Islet of Langerhans (tissue), 1 donor: ENCODE measurements around the gene PROB1.
"Not testable (repeated sequence)": the region's sequence is repeated elsewhere in the genome, so short reads cannot be mapped to it uniquely, and the experiment has no call there.

ENCODE experiments used
- FAIRE-seq: peaks from one replicate; lab custom pipeline; 2011; peaks lifted over from hg19 to GRCh38; lab: Jason Lieb, UNC

Gene PROB1

GRCh38 chr5:139392678-139393496, 2.0 kb downstream of the PROB1 start:
- FAIRE-seq, result no peak

GRCh38 chr5:139392324-139392677, 2.6 kb downstream of the PROB1 start:
- no peak for FAIRE-seq

GRCh38 chr5:139391570-139392323, 3.2 kb downstream of the PROB1 start:
- FAIRE-seq, result no peak

GRCh38 chr5:139390639-139391569, 4.0 kb downstream of the PROB1 start:
- no peak for FAIRE-seq

- no peak for FAIRE-seq
These were observed 4.9 kb downstream of the PROB1 start, which contains the start of gene MZB1 for GRCh38 chr5:139389701-139390638. TSS of gene MZB1 (minus strand) at chr5:139389913. CDS start at chr5:139389856, 57 bp downstream.

GRCh38 chr5:139388198-139388821, 6.6 kb downstream of the PROB1 start:
- no peak for FAIRE-seq

GRCh38 chr5:139387611-139388197, 7.2 kb downstream of the PROB1 start:
- no peak for FAIRE-seq

- not testable (repeated sequence) for FAIRE-seq
These were observed 7.9 kb downstream of the PROB1 start for GRCh38 chr5:139386956-139387355.

- no peak for FAIRE-seq
These were observed 8.9 kb downstream of the PROB1 start for GRCh38 chr5:139386050-139386438.

- FAIRE-seq, result no peak
These were observed 9.5 kb downstream of the PROB1 start for GRCh38 chr5:139385061-139386049.

GRCh38 chr5:139384591-139385051, 10.3 kb downstream of the PROB1 start:
- no peak for FAIRE-seq

- FAIRE-seq, result no peak
These were observed 10.8 kb downstream of the PROB1 start for GRCh38 chr5:139383993-139384590.

GRCh38 chr5:139383275-139383992, 11.5 kb downstream of the PROB1 start, which contains the start of gene SLC23A1:
TSS of gene SLC23A1 (minus strand) at chr5:139383297. CDS start at chr5:139383253, 44 bp downstream.
- no peak for FAIRE-seq

- no peak for FAIRE-seq
These were observed 12.1 kb downstream of the PROB1 start for GRCh38 chr5:139382807-139383206.

- no peak for FAIRE-seq
These were observed 12.8 kb downstream of the PROB1 start for GRCh38 chr5:139381837-139382761.

- no peak for FAIRE-seq
These were observed 15.1 kb downstream of the PROB1 start for GRCh38 chr5:139379626-139380449.
